NCI-H1092 treated with DMSO at 0.1 percent for 48 hours (cell line): ENCODE measurements around the gene DLG4.
"Not testable (repeated sequence)": the region's sequence is repeated elsewhere in the genome, so short reads cannot be mapped to it uniquely, and the experiment has no call there.

Source experiments
- DNase-seq: peaks from one replicate; lab custom pipeline; 2025; lab: John Stamatoyannopoulos, UW

The DLG4 gene

DNA sequence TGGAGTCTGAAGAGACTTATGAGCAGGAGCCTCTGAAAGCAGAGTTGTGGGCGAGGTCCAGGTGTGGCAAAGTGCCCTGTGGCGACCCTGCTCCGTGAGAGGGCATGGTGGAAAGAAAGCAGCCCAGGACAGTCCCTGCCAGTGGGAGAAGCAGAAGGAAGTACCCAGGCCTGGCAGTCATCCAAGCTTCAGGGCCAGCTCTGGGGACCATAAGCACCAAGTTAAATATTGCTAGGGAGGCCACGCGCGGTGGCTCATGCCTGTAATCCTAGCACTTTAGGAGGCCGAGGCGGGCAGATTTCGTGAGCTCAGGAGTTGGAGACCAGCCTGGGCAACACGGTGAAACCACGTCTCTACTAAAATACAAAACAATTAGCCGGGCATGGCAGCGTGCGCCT is 35.5 kb downstream of the DLG4 start:
- DNase-seq, result peak; percentile 16

DNA sequence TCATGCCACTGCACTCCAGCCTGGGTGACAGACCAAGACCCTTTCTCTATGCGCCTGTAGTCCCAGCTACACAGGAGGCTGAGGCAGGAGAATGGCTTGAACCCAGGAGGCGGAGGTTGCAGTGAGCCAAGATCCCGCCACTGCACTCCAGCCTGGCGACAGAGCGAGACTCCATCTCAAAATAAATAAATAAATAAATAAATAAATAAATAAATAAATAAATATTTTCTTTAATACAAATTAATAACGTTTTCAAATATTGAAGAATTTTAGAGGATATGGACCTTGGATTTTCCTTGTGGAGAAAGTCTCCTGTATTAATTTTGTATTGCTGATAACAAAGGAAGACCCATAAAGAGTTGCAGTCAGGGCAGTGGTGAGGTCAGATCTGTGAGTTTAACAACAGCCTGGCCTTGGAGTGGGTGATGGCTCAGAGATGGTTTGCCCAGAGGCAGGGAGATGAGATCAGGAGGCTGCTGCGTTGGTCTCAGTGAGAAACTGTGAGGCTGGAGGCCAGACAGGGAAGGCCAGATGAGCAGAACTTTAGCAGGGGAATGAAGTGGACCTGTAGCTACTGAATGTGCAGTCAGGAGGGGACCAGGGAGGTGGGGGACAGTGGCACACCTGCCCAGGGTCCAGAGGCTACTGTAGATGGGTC is 36.1 kb downstream of the DLG4 start:
- DNase-seq, result no peak

- not testable (repeated sequence) for DNase-seq
These were observed 37.5 kb downstream of the DLG4 start for GRCh38 chr17:7182101-7182500.

- no peak for DNase-seq
These were observed 40.0 kb downstream of the DLG4 start, which contains the start of gene ASGR1 for GRCh38 chr17:7179317-7180254. TSS of gene ASGR1 (minus strand) at chr17:7179370. CDS start at chr17:7178563, 807 bp downstream.

DNA sequence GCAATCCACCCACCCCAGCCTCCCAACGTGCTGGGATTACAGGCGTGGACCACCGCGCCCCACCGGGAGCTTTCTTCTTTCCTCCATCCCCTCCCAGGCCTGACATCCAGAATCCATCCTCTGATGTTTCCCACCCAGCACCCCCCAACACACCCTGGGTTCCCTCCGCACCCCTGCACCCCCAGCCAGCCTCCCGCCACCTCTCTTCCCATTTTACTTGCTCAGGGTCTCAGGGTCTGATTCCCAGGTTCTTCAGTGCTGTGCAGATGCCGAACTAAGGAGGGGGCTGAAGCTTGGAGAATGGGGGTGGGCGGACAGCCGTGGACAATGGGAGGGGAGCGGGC is 40.7 kb downstream of the DLG4 start:
- DNase-seq, result no peak

- no peak for DNase-seq
These were observed 41.6 kb downstream of the DLG4 start for GRCh38 chr17:7177954-7178477.

DNA sequence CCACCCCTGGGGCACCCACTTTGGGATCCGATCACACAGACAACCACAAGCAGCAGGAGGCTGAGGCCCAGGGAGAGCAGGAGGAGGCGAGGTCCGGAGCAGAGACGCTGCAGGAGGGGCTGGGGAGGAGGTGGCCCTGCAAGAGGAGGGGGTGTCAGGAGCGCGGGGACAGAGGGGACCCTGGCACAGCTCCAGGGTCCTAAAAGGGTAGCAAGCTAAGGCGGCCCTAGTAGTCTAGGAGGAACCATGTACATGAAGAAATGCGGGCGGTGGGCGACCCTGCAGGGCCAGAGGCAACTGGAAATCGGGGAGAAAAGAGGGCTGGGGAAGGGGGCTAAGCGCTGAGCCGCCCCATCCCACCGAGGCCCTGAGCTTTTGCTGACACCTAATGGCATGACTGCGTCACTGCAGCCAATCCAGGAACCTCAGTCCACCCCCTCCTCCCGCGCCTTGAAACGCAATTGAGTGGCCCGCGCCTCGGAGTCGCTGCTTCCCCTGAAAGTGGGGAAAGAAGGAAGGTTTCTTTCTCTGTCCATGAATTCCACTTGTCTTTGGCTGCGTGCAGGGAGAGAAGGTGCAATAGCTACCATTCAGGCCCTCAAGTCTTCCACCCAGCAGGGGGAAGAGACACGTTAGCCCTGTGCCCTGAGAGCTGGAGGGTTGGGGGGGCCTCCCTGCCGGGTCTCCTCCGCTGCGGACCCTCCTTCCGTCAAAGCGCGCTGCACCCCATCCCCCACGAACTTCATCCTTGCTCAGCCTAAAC is 42.3 kb downstream of the DLG4 start:
- peak; percentile 51 for DNase-seq

DNA sequence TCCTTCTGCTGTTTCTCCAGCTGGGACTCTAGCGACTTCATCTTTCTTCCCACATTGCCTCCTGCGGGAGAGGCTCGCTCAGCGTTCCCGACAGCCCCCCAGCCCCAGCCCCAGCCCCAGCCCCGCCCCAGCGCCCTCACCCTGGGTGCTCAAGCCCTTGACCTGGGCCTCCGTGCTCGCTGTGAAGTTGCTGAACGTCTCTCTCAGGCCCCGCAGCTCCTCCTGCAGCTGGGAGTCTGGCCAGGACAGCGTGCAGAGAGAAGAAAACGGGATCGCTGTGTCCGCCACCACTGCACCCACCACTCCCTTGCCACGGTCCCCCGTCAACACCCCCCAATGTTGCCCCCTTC is 42.8 kb downstream of the DLG4 start:
- DNase-seq, result no peak

GRCh38 chr17:7176107-7176840 is 43.4 kb downstream of the DLG4 start:
- no peak for DNase-seq

DNA sequence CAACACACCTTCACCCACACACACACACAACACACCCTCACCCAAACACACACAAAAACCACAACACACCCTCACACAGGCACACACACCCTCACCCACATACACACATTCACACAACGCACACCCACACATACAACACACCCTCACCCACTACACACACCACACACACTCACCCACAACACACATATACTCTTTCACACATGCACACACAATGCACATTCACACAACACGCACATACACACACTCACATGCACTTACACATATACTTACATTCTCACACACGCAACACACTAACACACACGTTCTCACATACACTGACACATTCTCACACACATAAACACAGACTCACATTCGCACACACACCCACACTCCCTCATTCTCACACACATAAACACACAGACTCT is 44.3 kb downstream of the DLG4 start:
- DNase-seq, result no peak

DNA sequence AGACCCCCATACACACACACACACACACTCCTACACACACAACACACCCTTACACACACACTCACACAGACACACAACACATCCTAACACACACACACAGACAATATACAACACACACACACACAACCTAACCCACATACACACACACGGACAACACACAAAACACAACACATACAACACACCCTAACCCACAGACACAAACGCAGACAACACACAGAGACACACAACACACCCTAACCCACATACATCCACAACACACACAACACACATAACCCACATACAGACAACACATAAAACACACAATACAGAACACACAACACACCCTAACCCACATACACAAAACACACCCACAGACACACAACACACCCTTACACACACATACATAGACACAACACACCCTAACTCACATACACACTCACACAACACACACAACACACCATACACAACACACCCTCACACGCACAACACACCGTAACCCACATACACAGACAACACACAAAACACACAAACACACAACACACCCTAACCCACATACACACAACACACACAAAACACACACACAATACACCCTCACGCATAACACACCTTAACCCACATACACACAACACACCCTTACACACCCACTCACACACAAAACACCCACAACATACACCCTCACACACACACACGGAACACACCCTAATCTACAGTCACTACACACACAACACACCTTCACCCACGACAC is 44.9 kb downstream of the DLG4 start:
- no peak for DNase-seq

DNA sequence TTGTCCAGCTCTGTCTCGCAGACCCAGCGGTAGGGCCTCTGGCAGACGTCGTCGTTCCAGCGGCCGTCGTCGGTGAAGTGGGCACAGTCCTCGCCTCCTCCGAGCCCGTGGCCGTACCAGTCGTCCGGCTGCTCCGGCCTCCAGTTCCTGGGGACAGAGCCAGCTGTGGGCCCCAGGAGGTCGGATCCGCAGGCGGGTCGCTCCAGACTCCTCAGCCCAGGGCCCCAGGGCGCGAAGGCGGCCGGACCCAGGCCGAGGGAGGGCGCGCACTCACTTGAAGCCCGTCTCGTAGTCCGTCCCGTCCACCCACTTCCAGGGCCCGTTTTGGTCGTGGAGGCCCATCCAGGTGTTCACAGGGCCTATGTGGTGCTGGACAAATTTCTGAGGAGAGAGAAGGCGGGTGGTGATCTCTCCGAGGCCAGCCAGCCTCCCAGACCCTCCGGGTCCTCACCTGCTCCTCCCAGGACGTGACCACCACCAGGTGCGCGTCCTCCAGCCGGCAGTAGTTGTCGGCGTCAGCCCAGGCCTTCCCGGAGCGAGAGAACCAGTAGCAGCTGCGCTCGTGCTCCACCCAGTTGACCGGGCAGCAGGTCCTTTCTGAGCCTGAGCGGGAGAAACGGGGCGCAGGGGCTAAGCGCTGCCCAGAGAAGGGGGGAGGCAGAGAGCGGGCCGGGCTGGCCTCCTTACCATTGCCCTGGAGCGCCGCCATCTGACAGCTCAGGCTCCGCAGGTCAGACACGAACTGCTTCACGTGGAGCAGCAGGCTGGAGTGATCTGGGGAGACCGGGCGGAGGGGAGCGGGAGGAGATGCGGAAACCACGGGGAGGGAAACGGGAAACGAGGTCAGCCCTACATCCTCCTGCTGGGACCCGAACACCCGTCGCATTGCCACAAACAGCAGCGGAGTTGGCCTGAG is 45.7 kb downstream of the DLG4 start:
- peak; percentile 5 for DNase-seq

GRCh38 chr17:7172522-7173191 is 47.0 kb downstream of the DLG4 start:
- not testable (repeated sequence) for DNase-seq

DNA sequence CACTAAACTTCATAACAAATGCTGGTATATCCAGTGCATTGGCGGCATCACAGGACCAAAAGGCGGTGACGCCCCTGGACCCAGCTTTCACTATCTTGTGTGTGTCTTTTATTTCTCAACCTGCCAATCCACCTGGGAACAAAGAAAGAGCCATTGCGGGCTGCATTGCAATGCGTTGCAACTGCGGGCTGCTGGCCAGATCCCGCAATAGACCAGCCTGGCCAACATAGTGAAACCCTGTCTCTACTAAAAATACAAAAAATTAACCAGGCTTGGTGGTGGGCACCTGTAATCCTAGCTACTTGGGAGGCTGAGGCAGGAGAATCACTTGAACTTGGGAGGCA is 50.1 kb downstream of the DLG4 start:
- DNase-seq, result not testable (repeated sequence)

GRCh38 chr17:7168841-7169564 is 50.6 kb downstream of the DLG4 start:
- not testable (repeated sequence) for DNase-seq

GRCh38 chr17:7167832-7168231 is 51.8 kb downstream of the DLG4 start:
- no peak for DNase-seq

DNA sequence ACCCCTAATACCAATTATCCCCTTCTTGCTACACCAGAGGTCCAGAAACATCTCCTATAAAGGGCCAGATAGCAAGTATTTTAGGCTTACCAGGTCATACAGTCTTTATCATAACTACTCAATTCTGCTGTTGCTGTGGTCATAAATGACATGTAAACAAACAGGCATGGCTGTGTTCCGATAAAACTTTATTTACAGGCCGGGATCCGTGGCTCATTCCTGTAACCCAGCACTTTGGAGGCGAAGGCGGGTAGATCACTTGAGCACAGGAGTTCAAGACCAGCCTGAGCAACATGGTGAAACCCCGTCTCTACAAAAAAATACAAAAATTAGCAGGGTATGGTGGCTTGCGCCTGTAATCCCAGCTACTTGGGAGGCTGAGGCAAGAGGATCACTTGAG is 52.8 kb downstream of the DLG4 start:
- no peak for DNase-seq

GRCh38 chr17:7159571-7159970 is 60.1 kb downstream of the DLG4 start:
- DNase-seq, result not testable (repeated sequence)

DNA sequence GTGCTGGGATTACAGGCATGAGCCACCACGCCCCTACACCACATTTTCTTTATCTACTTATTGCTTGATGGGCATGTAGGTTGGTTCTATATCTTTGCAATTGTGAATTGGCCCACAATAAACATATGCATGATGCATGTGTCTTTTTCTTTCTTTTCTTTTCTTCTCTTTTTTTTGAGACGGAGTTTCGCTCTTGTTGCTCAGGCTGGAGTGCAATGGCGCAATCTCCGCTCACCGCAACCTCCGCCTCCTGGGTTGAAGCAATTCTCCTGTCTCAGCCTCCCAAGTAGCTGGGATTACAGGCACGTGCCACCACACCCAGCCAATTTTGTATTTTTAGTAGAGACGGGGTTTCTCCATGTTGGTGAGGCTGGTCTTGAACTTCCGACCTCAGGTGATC is 61.2 kb downstream of the DLG4 start:
- not testable (repeated sequence) for DNase-seq
